Measurements from ENCODE around the gene DLG2.
"Not testable (repeated sequence)": the region's sequence is repeated elsewhere in the genome, so short reads cannot be mapped to it uniquely, and the experiment has no call there.

Gene DLG2

DNA sequence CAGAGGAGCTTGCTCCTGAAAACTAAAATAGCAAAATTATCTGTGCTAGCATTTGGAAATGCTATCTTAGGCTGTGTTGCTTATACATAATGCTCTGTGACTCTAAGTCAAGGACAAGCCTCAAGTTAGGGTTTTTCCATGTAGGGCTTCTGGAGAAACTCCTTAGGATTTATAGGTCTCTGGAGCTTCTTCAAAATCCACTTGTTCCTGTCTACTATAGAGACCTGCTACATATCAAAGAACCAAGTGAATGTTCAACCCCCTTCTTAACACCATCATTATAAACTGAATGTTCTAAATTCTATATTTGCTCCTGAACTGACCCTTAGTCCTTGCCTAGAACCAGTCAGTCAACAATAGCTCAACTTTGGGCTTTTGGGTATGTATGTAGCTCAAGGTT lies 1817.9 kb downstream of the DLG2 start:
- DNase-seq: no peak

DNA sequence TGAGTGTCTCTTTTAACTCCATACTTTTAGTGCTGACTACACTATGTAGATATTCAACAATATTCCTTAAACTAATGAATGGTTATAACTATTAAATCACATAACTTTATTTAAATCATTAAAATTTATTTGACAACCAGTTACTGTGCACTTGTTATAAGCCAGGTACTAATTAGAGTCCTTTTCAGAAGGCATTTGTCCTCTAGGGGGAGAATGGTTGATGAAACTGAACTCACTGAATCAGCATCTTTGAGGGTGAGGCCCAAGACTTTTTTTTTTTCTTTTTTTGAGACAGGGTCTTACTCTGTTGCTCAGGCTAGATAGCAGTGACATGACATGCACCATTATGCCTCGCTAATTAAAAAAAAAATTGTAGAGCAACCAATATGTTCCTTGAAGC lies 1825.3 kb downstream of the DLG2 start:
- DNase-seq: no peak

- DNase-seq: no peak
These were observed 1833.8 kb downstream of the DLG2 start for GRCh38 chr11:83793310-83793709.

DNA sequence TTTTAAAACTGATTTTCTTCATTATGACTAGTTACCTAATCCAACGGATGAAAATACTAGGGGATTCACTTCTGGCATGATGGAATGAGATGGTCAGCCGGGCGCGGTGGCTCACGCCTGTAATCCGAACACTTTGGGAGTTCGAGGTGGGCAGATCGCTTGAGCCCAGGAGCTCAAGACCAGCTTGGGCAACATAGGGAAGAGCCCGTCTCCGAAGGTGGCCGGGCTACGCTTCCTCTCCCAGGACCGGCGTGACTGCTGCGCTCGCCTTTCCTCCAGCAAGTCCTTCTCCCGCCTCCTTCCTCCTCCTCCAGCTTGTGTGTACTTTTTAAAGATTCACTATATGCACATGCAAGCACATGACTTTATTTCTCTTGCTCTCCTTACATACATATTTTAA lies 1835.6 kb downstream of the DLG2 start:
- DNase-seq: no peak

GRCh38 chr11:83785942-83786341 lies 1841.2 kb downstream of the DLG2 start:
- no peak for DNase-seq

DNA sequence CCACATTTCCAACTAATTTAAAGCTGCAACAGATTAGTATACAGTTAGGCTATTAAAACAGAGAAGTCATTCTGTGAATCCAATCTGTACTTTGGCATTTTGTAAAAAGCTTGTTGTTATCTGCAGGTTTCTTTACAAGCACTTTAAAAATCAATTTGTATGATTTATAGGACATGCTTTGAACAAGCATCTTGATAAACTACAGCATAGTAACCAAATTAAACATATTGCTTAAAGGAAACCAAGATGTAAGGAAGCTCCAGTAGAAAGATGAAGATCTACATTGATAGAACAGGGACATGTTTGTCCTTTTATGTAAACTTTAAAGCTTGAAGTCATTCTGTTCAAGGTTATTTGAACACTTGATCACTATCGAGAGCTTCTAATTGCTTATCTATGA lies 1842.7 kb downstream of the DLG2 start:
- DNase-seq: no peak

DNA sequence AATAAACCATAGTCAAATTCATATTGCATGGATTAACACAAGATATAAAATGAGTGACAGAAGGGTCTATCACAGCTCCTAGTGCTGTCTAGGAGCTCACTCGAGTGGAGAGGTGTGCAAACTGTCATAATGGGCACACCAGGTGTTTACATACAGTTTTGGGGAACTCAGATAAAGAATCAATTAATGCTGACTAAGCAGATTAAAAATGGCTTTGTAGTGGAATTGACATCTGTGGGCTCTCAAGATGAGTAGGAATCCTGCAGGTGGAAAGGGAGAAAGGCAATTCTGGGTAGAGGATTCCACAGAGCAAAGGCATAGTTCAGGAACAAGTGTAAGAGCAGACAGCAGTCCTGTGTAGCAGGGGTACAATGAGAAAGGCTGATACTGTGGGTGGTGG lies 1844.8 kb downstream of the DLG2 start:
- no peak for DNase-seq

DNA sequence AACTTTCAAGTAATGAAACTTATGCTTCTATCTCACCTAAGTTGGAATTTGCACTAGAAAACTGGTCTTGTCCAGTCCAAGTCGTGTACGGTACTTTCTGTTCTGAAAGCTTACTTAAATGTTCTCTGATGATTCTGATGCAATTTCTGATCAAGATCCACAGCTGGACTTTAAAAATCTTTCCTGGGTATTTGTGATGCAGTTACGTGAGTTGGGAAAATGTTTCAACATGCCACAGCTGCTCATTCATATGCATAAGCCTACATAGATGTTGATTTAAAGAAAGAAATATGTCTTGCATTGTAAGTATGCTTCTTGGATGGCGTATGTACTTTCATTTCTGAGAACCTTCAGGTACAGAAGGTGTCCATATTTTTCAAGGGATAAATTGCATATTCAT lies 1847.3 kb downstream of the DLG2 start:
- no peak for DNase-seq

DNA sequence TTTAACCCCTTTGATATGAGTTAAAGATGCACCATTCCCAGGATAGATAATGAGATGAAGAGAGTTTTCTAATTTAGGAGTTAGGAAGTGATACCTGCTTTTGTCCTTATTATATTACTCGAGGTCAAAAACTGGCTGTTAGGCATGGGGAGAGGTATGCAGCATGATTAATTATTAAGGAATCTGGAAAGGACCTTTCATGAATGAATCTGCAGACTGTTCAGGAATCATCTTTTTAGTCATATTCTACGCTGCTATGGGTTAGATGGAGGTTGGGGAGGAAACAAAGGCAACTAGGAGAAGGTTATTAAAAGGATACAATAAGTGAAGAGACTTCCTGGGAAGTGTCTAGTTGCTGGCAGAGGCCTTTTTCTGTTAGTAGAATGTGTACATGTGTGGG lies 1848.5 kb downstream of the DLG2 start:
- no peak for DNase-seq

DNA sequence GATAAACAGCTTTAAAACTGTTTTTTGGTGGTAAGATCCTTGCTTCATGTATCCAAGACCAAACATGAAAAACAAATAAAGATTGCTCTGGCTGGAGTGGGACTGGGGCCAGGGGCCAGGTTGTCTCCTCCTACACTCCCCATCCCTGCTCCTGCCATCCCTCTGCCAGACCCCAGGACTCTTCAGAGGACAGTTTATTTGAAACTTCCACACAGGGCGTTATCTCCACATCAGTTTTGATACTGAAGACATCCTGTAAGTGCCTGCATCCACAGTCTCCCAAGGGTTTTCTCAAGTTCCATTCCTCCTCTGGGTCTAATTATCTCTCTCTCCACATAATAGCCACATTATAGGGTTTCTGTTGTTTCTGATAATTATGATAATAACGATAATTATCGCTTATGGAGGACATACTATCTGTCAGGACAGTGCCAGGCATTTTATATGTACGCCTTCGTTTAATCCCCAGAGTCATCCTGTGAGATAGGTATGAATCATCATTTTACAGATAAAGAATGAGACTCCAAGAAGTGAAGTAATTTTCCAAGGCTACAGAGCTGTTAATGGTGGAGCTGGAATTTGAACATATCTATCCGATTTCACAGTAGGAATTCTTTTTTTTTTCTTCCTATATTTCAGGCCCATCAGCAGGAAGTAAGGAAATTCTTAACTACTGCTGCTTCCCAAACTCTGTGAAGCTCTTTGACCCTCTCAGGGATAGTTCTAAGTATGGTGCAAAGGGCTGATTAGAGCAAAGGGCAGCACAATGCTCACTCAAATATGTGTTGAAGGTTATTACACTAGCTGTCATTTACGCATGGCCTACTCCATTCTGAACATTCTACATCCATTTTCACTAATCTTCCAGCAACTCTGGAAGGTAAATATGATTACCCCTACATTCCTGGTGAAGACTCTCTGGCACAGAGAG lies 1852.9 kb downstream of the DLG2 start:
- no peak for DNase-seq

- no peak for DNase-seq
These were observed 1858.7 kb downstream of the DLG2 start for GRCh38 chr11:83768489-83768888.

- DNase-seq: no peak
These were observed 1860.2 kb downstream of the DLG2 start for GRCh38 chr11:83766932-83767331.

DNA sequence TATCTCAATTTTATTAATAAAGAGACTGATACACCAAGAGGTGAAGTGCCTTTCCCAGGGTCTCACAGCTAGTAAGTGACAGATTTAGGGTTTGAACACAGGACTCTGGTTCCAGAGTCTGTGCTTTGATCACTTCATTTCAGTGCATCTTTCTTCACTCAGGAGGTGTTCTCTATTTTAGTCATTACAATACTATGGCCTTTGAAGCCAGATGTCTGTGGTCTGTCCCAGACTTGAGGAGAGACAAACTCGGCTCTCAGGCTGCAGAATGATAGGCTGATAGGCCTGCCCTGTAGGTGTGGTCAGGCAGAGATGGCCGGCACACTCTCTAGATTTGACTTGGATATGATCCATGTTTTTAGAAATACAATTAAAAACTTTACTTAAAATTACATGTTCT lies 1862.5 kb downstream of the DLG2 start:
- no peak for DNase-seq

GRCh38 chr11:83760932-83761331 lies 1866.2 kb downstream of the DLG2 start:
- no peak for DNase-seq

GRCh38 chr11:83759148-83759547 lies 1868.0 kb downstream of the DLG2 start:
- no peak for DNase-seq

DNA sequence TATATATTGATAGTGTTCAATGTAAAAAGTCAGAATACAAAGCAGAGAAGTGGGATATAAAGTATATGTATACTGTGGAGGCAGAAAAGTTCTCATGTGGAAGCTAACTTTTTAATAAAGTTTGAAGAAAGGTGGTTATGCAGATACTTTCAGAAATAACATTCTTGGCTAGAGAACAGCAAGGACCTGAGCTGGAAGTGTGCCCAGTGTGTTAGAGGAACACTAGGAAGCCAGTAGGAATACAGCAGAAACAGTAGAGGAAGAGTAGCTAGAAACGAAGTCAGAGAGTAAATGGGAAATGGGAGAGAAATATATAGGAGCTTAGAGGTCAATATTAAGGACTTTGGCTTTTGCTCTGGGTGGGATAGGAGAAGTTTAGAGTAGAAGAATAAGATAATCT lies 1876.1 kb downstream of the DLG2 start:
- no peak for DNase-seq

GRCh38 chr11:83746921-83747585 lies 1880.1 kb downstream of the DLG2 start:
- DNase-seq: no peak

GRCh38 chr11:83744620-83745192 lies 1882.4 kb downstream of the DLG2 start:
- DNase-seq: no peak

DNA sequence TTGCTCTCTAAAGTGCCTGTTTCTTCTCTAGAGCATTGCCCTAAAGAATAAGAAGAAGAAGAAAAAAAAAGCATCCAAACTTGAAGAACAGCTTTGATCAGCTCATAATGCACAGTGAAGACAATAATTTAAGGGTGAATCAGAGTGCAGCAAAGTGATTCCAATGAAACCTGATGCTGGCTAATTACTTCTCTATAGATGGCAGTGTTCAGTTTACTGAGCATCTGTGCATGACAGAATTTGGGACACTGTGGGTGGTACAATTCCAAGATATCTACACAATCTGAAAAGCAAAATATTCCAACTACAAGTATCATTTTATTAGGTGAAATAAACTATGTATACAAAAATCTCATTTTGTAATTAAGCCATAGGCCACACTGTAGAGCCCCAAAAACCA lies 1890.5 kb downstream of the DLG2 start:
- DNase-seq: no peak

GRCh38 chr11:83734120-83734519 lies 1893.0 kb downstream of the DLG2 start:
- DNase-seq: no peak

- DNase-seq: not testable (repeated sequence)
These were observed 1895.9 kb downstream of the DLG2 start for GRCh38 chr11:83731288-83731687.

- no peak for DNase-seq
These were observed 1898.9 kb downstream of the DLG2 start for GRCh38 chr11:83728281-83728680.

DNA sequence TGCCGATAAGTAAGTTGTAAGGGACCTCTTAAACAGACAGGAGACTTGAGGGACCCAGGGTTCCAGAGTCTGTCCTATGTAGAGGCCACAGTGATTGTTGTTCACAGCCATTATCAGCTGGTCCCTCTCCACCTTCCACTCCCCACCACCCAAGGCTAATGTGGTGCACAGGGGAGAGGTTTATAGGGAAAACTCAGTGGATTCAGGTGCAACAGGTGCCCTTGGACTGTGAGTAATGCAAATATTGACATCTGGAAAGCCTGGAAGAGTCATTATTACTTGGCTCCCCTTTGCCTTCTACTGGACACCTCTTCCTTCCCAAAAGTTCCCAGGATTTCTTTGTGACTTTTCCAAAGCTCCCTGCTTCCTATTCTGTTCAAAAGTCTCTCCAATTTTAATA lies 1899.9 kb downstream of the DLG2 start:
- no peak for DNase-seq

GRCh38 chr11:83726316-83726715 lies 1900.8 kb downstream of the DLG2 start:
- DNase-seq: no peak

Measured in CD4-positive, alpha-beta T cell treated with Interleukin-1 beta for 1 hour (primary cell).